NCI-H1436 (cell line): ENCODE data around the gene PPFIBP2.
"Not testable (repeated sequence)": the region's sequence is repeated elsewhere in the genome, so short reads cannot be mapped to it uniquely, and the experiment has no call there.

Experiments
- DNase-seq: peaks from one replicate; lab custom pipeline; 2025; lab: John Stamatoyannopoulos, UW

Gene PPFIBP2

DNA sequence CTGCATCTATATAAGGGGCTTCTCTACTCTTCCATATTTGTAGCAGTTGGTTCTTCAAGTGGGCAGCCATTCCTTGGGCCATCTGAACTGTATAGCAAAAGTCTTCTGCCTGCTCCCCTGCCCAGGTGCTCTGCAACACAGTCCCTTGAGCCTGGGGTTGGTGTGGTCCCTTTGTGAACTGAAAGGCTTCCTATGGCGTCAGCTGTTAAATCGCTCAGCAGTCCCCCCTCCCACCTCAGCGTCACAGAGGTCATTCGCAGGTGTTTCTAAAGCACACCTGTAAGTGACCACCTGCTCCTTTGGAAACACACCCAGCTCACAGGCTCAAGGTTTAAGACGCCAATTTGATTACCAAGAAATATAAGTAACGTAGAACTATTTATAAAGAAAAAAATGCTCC, 122.6 kb downstream of the PPFIBP2 start:
- no peak for DNase-seq

DNA sequence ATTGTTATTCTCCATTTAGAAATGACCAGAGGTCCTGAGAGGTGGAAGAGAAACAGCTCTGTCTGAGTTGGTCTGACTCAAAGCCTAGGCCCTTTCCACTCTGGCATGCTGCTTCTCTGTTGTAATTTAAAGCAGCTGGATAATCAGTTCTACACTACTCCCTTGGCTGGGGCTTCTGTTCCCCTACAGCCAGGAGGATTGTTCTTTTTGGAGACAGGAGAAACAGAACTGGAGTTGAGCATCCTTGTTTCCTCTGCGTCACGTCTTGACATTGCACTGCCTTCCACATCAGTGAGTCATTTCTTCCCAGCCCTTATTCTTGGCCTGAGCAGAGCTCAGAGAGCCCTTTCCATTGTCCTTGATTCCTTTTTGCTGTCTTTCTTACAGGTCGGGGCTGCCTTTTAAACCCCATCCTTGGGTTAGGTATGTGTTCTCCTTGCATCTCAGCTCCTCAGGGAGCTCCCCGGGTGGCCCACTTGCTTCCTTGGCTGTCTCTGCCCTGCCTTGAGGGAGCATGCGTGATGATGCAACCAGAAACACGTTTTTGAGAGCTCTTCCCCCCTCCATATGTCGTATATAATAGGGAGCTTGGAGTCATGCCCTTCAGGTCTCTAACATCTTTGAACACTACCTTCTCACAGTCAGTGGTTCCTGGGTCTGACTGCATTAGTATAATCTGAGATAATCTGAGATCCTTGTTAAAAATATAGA, 123.8 kb downstream of the PPFIBP2 start:
- no peak for DNase-seq

DNA sequence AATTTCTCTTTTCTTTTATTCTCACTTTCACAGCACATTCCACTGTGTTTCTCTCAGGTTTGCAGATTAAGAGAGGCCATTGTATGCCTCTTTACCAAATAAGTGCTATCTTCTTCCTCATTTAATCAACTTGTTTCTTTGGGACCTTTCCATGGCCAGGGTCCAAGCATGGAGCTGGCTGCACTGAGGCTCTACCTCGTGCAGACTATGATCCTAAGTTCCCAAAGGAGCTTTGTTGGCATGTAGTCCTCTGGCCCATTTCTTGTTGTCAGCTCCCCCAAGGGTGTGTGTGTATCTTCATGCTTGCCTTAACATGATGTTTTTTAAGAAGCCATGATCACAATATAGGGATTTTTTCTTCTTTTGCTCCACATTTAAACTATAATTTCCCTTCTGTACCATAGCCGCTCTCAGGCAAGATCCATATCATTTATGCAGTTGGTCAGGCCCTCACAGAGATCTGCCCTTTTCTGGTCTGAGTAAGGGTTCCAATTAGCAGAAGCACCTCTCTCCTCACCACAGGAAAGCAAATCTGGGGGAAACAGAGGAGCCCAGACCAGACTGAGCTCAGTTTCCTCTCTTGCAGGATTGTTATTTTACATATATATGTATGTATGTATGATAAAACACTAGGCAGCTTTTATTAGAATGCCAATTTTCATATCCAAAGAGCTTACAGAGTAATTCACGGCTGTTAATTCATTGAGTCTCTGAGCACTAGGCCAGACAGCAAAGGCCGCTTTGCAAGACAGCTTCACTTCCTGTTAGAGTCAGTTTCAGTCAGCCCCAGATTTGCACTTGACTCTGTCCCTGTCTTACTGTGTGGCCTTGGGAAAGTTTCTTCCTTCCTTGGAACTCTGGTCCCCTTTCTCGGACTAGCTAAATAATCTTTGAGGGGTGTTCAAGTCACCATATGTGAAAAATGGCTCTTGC, 125.2 kb downstream of the PPFIBP2 start:
- no peak for DNase-seq

DNA sequence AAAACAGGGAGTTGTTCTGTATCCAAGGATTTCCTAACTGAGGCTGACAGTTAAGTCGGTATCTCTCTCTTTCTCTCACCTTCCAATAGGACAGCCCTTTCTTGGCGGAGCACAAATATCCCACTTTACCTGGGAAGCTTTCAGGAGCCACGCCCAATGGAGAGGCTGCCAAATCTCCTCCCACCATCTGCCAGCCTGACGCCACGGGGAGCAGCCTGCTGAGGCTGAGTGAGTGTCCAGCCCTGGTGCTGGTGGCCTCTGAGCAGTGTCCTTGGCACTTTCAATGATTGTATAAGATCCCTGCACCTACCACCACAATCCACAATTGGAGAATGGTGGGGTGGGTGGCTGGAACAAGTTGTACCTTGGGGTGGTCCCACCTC, 125.8 kb downstream of the PPFIBP2 start:
- DNase-seq, result no peak

DNA sequence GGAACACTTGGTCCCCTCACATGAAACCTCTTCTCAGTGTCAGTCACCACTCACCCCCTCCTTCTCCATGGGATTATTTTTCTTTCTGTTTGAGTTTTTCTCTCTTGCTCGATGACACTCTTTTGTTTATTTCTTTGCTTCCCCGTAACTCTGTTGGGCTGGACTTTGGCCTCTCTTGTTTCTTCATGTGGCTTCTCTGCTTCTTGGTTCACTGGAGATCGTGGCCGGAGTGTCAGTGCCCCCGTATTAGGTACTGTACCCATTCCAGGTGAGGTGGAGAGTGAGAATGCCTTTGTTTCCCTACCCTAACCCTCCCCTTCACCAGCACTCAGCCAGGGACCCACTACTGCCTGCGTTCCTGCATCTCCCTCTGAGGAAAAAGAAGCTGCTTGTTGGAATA, 127.0 kb downstream of the PPFIBP2 start:
- no peak for DNase-seq

DNA sequence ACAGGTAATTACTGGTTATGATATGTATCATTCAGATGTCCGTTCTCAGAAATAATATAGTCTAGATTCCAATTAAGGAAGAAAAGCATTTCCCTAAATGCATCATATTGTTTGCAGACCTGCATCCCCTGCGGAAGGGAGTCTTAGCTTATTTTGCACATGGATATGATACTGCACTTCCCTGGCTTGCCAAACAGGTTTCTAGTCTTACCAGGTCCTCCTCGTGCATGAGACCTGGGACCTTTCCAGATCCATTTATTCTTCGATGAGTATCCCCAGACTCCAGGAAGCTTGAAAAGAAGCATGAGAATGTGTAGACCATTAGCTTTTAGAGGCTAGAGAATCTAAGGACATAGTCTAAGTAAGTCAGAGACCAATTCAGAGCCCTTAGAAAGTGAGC, 128.9 kb downstream of the PPFIBP2 start:
- DNase-seq, result no peak

DNA sequence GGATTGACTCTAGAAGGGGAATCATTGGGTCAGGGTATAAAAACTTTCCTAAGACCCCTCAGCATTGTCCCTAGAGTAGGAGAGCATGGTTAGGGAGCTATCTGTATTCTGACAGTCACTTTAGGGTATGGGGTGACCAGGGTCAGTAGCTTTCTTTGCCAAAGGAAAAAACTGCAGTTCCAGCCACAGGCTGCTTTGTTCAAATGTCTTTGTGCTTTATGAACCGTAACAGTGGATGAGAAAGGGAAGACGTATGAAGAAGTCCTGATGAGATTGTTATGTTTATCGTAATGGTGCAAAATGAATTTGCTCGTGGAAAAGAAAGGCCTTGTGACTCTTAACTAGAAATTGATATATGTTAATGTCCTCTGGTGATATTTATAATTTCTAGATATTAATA, 129.5 kb downstream of the PPFIBP2 start:
- DNase-seq, result no peak

DNA sequence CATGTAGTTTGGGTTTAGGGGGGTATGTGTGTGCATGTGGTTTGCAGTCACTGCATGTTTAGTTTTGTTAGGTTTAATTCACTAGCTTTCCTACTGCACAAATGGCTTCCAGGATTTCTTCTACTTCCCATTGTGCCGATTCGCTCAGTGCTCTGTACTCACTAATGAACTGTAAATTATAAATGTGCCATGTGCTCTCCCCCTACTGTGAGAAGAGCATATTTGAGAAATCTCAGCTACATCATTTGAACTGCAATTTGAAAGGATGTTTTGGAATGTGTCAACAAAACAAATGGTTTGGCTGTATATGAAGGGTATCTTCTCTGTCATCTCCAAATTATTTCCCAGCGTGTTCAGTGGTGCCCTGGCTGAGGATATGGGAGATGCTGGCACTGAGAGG, 131.4 kb downstream of the PPFIBP2 start:
- no peak for DNase-seq

DNA sequence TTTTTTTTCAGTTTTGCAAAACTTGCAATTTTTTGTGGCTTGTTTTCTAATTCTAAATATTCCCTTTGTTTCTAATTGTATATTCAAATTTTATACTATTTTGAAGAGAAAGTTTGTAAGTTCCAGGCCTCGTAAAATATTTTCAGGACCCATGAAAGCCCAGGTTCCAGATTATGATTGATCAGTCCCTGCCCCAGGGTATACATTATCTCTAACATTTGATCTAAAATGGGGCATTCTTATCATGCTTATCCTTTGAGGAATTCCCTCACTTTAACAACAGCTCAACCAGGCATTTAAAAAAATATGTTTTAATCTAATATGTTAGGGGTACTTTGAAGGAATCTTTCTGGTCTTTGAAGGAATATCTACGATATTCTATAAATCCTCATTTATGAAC, 133.1 kb downstream of the PPFIBP2 start:
- no peak for DNase-seq

DNA sequence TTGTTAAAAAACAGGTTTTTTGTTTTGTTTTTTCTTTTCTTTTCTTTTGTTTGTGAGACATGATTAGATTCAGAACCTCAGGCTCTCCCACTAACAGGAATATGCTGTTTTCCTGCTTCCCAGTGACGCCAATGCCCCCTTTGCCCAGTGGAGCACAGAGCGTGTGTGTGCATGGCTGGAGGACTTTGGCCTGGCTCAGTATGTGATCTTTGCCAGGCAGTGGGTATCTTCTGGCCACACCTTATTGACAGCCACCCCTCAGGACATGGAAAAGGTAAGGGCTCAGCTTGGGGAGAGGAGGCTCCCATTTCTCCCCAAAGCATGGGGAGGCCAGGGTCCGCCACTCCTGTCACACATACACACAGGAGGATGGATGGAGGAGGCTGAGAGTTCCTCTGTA, 134.5 kb downstream of the PPFIBP2 start:
- no peak for DNase-seq

DNA sequence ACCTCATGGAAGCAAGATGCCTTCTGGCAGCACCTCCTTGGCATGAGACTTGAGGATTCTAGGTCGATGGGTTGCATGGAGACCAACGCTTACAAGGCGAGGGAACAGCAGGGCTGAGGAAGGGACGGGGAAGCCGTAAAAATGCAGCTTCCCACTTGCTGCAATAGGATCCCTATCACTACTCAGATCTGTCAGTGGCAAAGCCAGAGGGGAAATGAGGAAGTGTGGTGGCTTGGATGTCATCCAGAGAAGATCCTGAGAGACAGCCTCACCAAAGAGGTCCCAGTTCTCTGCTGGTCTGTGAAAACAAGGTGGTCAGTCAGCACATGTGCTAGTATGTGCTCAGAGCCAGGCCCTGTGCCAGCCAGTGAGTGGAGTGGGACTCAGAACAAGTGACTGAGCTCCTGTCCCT, 137.3 kb downstream of the PPFIBP2 start:
- DNase-seq, result no peak

DNA sequence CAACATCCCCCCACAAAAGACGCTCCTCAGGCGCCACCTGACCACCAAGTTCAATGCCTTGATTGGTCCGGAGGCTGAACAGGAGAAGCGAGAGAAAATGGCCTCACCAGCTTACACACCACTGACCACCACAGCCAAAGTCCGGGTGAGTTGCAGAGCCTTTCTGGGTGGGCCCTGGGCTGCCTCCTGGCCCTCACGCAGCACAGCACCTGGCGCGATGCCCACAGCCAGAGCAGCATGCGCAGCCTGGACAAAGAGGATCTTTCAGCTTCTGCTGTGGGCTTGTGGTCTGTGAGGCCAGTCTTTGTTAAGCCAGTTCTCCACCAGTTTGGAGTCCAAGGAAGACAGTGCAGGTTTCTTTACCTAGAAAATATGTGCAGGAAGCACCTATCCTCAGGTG, 137.9 kb downstream of the PPFIBP2 start:
- no peak for DNase-seq

DNA sequence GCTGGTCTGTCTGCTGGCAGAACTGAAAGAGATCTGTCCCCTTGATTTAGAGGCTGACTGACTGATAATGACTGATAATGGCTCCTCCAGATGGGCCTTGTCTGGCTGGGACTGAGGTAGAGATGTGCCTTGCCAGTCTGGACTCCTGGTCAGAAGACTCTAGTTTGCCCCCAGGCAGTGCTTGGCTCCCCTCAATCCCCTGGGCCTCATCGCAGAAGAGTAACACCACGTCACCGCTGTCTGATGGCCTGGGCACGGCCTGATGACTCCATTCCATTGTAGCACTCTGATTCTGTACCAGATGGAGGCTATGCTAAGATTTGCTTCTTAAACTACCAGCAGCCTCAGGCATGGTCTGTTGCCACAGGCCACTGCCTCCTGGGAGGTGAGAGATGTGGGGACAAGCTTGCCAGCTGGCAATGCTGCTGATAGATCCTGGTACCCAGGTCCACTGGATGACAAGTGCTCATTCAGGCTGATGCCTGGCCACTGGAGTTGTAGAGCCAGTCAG, 140.5 kb downstream of the PPFIBP2 start:
- DNase-seq, result no peak

DNA sequence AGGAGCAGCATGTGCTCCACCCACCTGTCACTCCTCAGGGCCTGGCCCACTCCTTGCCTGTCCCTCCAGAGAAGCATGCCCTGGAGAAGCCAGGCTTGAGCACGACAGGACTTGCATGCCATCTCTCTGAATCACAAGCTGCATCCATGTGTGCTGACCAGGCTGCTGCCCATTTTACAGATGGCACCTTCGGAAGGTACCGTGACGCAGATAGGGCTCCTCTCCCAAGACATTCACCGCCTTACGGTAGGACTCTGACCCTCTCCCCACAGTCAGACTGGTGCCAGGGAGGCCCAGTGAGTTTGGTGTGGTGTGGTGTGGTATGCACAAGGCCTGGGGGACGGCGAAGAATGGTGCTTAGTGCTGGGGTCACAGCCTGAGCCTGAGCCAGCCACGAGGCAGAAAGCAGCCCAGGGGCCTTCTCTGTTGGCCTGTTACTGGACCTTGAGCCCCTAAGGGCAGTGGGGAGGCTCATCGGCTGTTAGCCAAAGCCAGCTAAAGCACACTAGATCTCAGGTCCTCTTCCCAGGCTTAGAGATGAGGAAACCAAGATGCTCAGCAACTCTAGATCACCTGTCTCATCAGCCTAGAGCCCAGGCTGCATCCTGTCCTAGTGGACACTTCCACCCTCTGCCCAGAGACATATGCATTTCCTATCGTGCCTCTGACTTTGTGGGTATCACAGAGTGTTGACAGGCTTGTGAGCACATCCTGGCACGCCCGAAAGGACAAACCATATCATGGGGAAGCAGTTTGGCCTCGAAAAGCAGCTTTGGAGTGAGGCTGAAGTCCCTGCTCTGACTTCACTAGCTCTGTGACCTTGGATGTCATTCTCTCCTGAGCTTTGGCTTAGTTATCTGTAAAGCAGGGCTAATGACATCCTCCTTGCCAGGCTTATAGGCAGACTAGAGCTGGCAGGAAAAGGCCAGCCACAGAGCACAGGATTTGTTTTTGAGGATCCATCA, 141.7 kb downstream of the PPFIBP2 start:
- no peak for DNase-seq

DNA sequence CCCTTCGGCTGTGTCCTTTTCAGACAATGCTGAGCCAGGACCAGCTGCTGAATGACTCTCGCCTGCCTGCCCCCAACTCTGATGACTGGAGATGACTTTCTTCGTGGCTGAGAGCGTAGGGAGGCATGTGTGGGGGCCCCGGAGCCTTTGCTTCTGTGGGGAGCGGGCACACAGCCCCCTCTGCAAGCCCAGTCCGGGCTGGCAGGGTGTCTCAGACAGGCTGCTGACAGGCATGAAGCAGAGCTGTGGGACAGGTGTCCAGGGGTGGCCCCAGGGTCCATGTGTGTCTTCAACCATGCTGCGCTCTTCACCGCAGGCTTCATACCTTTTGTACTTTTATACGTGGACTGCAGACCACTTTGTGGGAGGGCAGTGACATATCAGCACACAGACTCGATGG, 142.9 kb downstream of the PPFIBP2 start:
- DNase-seq, result no peak

DNA sequence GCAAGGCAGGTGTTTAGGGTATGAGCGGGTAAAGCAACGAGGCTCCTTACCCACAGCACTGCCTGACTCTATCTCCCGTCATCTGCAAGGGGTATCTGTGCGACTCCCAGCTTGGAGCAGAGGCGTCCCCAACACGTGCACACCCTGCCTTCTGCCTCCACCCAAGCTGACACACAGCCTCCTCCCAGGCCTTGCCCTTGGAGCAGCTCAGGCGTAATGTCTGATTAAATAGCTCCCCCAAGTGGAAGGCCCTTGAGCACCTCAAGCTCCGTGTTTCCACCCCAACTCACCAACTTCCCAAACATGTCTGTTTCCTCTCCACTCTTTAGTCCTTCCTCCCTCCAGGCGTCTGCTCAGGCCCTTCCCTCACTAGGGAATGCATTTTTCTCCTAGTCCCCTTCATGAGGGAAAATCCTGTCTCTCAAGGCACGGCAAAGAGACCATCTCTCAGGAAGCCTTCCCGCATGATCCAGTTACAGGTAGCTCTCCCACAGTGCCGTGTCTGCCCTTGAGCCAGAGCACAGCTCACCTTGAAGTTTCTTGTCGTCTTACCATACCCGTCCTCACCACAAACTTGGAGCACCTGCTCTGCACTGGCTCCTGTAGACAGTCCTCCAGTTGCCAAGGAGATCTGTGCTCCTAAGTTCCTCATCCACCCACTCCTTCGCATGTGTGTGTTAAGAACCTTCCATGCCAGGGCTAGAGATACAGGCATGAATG, 143.7 kb downstream of the PPFIBP2 start:
- DNase-seq, result no peak

DNA sequence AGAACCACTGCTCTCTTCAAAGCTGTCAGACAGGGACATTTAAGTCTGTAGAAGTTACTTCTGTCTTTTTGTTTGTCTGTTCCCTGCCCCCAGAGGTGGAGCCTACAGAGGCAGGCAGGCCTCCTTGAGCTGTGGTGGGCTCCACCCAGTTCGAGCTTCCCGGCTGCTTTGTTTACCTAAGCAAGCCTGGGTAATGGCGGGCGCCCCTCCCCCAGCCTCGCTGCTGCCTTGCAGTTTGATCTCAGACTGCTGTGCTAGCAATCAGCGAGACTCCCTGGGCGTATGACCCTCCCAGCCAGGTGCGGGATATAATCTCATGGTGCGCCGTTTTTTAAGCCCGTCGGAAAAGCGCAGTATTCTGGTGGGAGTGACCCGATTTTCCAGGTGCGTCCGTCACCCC, 149.7 kb downstream of the PPFIBP2 start:
- DNase-seq, result not testable (repeated sequence)

DNA sequence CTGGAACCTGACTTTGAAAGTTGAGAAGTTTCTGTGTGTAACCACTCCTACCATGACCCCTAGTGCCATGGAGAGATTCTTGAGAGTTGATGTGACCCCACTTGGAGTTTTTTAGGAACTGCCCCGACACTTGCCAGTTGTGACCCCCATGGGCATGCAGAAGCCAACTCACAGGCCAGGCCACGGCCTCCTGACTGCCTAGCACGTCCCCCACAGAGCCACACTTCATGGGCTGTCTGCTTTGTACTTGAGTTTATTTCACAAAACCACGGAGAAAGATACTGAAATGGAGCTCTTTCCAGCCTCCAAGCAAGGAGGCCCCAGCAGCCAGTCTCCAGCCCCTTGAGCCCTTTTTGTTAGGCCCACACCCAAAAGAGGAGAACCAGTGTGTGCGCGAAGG, 151.1 kb downstream of the PPFIBP2 start:
- DNase-seq, result no peak

DNA sequence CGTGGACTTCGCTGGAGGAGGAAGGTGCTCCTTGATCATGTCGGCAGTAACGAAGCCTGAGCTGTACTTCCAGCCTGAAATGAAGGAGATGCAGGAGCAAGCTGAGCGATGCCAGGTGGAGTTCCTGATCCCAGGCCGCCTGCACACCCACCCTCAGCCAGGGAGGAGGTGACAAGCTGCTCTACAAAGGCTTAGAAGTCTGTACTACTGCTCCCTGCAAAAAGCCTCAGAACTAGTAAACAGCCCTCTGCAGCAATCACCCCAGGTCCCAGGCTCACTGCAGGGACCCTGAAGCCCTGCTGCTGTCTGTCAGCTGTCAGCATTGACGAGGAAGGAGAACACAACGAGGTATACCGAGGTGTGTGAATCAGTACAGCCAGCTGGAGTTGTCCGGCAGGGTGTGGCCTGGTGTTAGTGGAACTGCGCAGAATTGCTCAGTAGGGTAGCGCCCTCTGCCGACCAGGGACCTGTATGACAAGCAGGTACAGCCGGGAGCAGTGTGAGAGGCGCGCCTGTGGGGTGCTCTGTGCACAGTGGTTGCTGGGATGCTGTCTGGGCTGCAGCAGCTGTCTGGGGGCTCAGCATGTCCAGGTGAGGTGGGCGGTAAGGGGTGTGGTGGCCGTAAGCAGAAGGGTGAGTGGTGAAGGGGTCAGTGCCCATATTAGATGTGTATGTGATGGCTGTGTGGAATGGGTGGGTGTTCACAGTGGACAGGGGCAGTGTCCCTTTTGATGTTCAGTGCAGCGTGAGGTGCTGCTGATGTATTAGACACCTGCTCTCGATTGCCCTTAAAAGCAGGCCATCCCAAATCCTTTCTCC, 151.9 kb downstream of the PPFIBP2 start:
- peak; percentile 28 for DNase-seq

DNA sequence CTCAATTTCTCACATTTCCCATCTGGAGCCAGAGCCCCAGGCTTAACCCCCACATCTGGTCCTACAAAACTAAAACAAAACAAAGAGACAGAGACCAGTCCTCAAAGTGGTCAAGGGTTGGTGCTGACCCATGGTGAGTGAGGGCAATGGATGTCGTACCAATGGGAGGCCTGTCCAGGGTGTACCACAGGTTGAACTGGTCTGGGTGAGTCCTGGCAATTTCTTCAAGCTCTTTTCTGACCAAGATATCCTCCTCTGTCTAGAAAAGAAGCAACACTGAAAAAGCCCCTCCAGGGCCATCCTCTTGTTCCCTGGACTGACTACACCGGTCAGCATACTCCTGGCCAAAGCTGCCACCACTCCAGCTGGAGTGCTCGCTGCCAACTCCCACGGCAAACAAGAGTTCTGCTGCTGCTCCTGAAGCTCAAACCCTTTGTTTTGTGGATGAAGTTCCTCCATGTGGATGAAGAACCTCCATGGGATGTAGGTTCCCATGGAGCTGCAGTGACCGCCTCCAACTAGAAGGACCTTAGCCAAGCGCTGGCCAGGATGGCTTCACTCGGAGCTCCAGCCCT, 152.6 kb downstream of the PPFIBP2 start:
- no peak for DNase-seq
